Dermis microvascular lymphatic vessel endothelial cell (primary cell): Measurements from ENCODE around the gene NRP1. TPM values are rescaled to one million over a fixed set of nuclear protein-coding genes. Genes with fewer than 3 reads are reported as not detected.

Experiments used
- DNase-seq, 2 donors: peaks; one replicate each; pipeline versions ENCODE4 v3.0.0 to v3.0.0-alpha.2; 2010; ENCODE audit warnings: low read depth in 2 of 2
- total RNA-seq: library from RNA; depleted of rRNA; stranded (reverse); fragments of >200 nt; gene quantifications from 2 replicates; pipeline ENCODE4 v1.2.1, GENCODE V29; 2014

NRP1 gene
- total RNA-seq, 1 donor from 2014 or later: 65.0 TPM

GRCh38 chr10:33215154-33215553 is 119.3 kb downstream of the NRP1 start:
- DNase-seq: no peak

- DNase-seq: peak in 1 of 2 donors; percentile 58
These were observed 120.3 kb downstream of the NRP1 start for GRCh38 chr10:33214174-33214573.

GRCh38 chr10:33212061-33212748 is 122.3 kb downstream of the NRP1 start:
- no peak for DNase-seq

- DNase-seq: peak in 1 of 2 donors; percentile 22
These were observed 123.2 kb downstream of the NRP1 start for GRCh38 chr10:33211106-33211878.

GRCh38 chr10:33209802-33210201 is 124.7 kb downstream of the NRP1 start:
- DNase-seq: no peak

- DNase-seq: no peak
These were observed 126.3 kb downstream of the NRP1 start for GRCh38 chr10:33208166-33208565.

GRCh38 chr10:33204031-33204430 is 130.4 kb downstream of the NRP1 start:
- no peak for DNase-seq

- DNase-seq: no peak
These were observed 132.5 kb downstream of the NRP1 start for GRCh38 chr10:33201971-33202370.

GRCh38 chr10:33201056-33201780 is 133.2 kb downstream of the NRP1 start:
- DNase-seq: no peak

GRCh38 chr10:33199731-33200232 is 134.7 kb downstream of the NRP1 start:
- DNase-seq: no peak

- DNase-seq: no peak
These were observed 135.9 kb downstream of the NRP1 start for GRCh38 chr10:33198610-33199009.

GRCh38 chr10:33196710-33197491 is 137.6 kb downstream of the NRP1 start:
- peak; percentile 49 to 90 for DNase-seq

GRCh38 chr10:33196377-33196706 is 138.1 kb downstream of the NRP1 start:
- no peak for DNase-seq

GRCh38 chr10:33195608-33196376 is 138.7 kb downstream of the NRP1 start:
- DNase-seq: peak in 1 of 2 donors; percentile 84

GRCh38 chr10:33193701-33194521 is 140.6 kb downstream of the NRP1 start:
- peak in 1 of 2 donors; percentile 31 for DNase-seq

- DNase-seq: peak; percentile 77 to 92
These were observed 141.3 kb downstream of the NRP1 start for GRCh38 chr10:33193057-33193700.

- no peak for DNase-seq
These were observed 142.3 kb downstream of the NRP1 start for GRCh38 chr10:33192190-33192589.

- DNase-seq: no peak
These were observed 144.1 kb downstream of the NRP1 start for GRCh38 chr10:33190406-33190805.

- DNase-seq: no peak
These were observed 144.7 kb downstream of the NRP1 start for GRCh38 chr10:33189808-33190207.
